ENCODE measurements around the gene SETD3.
A peak's percentile ranks its signal among the peaks of the same experiment; 100 is the strongest.

Gene SETD3

GRCh38 chr14:99451234-99451633 is 29.4 kb downstream of the SETD3 start:
- no peak for DNase-seq

GRCh38 chr14:99450266-99450665 is 30.4 kb downstream of the SETD3 start:
- DNase-seq, result no peak

GRCh38 chr14:99447739-99448138 is 32.9 kb downstream of the SETD3 start:
- no peak for DNase-seq

- no peak for DNase-seq
Measured at GRCh38 chr14:99445931-99446330, 34.7 kb downstream of the SETD3 start.

GRCh38 chr14:99441918-99442317 is 38.7 kb downstream of the SETD3 start:
- no peak for DNase-seq

GRCh38 chr14:99441157-99441870 is 39.3 kb downstream of the SETD3 start:
- no peak for DNase-seq

- no peak for DNase-seq
Measured at GRCh38 chr14:99440278-99440677, 40.4 kb downstream of the SETD3 start.

- DNase-seq, result no peak
Measured at GRCh38 chr14:99437706-99438105, 43.0 kb downstream of the SETD3 start.

- no peak for DNase-seq
Measured at GRCh38 chr14:99436247-99437180, 44.1 kb downstream of the SETD3 start.

- no peak for DNase-seq
Measured at GRCh38 chr14:99435327-99435726, 45.3 kb downstream of the SETD3 start.

- no peak for DNase-seq
Measured at GRCh38 chr14:99432485-99432884, 48.2 kb downstream of the SETD3 start.

- no peak for DNase-seq
Measured at GRCh38 chr14:99431986-99432385, 48.7 kb downstream of the SETD3 start.

GRCh38 chr14:99430491-99430890 is 50.2 kb downstream of the SETD3 start:
- no peak for DNase-seq

GRCh38 chr14:99427632-99428300 is 52.9 kb downstream of the SETD3 start:
- DNase-seq, result peak; percentile 77

- DNase-seq, result no peak
Measured at GRCh38 chr14:99426813-99427346, 53.8 kb downstream of the SETD3 start.

- DNase-seq, result no peak
Measured at GRCh38 chr14:99426265-99426664, 54.4 kb downstream of the SETD3 start.

GRCh38 chr14:99425272-99425681 is 55.4 kb downstream of the SETD3 start:
- no peak for DNase-seq

- DNase-seq, result no peak
Measured at GRCh38 chr14:99424306-99424877, 56.3 kb downstream of the SETD3 start.

- no peak for DNase-seq
Measured at GRCh38 chr14:99423434-99423833, 57.2 kb downstream of the SETD3 start.

- DNase-seq, result no peak
Measured at GRCh38 chr14:99422228-99423010, 58.2 kb downstream of the SETD3 start.

- DNase-seq, result no peak
Measured at GRCh38 chr14:99420711-99421110, 59.9 kb downstream of the SETD3 start.

GRCh38 chr14:99419905-99420304 is 60.8 kb downstream of the SETD3 start:
- DNase-seq, result no peak

Data from fibroblast of upper back skin (primary cell).